G401.6 (cell line): ENCODE data around the gene PCDH9.

Experiments
- FAIRE-seq: peaks from 2 replicates; lab custom pipeline; 2012; peaks lifted over from hg19 to GRCh38; lab: Jason Lieb, UNC

PCDH9 gene

GRCh38 chr13:66745307-66745706, 484.8 kb downstream of the PCDH9 start:
- no peak for FAIRE-seq

DNA sequence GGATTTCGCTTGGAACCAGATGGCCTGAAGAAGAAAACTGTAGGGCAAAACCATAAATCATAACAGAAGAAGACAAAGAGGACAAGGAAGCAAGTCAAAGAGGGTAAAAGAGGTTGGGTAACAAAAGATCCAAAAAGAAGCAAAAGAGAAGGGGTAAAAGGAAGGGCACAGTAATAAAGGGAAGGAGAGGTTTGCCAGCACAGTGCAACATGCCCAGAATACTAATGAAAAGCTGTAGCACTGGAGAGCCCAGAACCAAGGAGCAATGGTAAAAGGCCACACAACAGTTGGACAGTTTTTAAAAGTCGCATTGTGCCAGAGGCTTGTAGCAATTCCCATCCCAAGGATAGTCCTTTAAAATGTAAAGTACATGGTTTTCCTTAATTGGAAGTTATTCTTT, 506.6 kb downstream of the PCDH9 start:
- FAIRE-seq: no peak

DNA sequence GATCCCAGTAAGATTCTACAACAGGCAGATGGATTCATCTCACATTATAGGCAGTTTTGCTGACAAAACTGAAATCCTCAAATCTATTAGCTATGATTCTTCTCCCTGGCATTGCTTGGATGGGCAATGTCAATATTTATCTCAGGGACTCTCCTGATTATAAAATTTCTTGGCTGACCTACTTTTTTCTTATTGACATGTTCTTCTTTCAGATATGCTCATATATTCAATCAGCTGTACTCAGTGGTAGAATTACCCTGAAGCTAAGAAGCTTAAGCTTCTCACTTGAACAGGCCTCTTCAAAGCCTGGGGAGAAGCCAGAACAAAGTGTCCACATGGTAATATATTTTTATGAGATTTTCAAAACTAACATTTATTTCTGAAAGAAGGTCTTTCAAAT, 513.6 kb downstream of the PCDH9 start:
- FAIRE-seq: no peak

- peak; percentile 23 for FAIRE-seq
Measured at GRCh38 chr13:66714795-66715194, 515.3 kb downstream of the PCDH9 start.

GRCh38 chr13:66704110-66704509, 526.0 kb downstream of the PCDH9 start:
- FAIRE-seq: no peak

- no peak for FAIRE-seq
Measured at GRCh38 chr13:66703597-66703996, 526.5 kb downstream of the PCDH9 start.

DNA sequence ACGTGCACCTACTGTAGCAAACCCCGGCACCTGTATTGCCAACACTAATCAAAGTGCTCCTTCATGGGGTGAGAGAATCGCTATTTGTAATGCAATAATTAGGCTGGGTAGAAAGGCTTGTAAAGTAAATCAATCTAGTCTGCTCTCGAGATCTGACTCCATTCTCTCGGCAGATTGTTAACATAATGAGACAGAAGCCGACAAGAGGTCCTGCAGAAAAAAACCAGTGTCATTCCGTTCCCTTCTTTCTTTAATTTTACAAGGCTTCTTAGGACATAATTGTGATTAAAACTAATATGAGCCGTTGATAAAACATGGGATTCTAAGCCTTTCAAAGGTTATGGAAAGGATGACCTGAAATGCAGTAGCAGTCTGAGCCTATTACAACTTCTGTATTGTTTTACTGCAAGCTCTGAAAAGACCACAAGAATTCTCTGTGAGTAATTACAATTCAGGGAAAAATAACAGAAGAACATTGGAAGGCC, 530.0 kb downstream of the PCDH9 start:
- FAIRE-seq: no peak

- no peak for FAIRE-seq
Measured at GRCh38 chr13:66693656-66694055, 536.5 kb downstream of the PCDH9 start.

GRCh38 chr13:66691149-66691548, 539.0 kb downstream of the PCDH9 start:
- FAIRE-seq: peak; percentile 13

DNA sequence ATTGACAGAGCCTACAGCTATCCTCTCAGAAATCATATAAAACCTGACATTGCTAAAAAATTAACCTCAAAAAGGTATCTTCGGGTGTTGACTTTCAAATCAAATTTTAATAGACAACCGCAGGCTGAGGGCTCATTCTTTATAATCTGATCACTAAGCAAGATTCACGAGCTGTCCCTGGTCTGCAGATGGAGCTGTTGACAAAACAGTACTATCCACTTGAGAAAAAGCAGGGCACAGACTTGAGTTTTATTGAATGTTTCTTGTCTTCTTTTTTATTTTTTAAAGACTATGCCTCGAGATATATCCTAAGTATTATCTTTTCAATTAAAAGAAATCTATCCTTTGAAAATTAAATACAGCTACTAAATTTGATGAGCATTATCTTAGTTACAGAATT, 540.5 kb downstream of the PCDH9 start:
- FAIRE-seq: no peak

DNA sequence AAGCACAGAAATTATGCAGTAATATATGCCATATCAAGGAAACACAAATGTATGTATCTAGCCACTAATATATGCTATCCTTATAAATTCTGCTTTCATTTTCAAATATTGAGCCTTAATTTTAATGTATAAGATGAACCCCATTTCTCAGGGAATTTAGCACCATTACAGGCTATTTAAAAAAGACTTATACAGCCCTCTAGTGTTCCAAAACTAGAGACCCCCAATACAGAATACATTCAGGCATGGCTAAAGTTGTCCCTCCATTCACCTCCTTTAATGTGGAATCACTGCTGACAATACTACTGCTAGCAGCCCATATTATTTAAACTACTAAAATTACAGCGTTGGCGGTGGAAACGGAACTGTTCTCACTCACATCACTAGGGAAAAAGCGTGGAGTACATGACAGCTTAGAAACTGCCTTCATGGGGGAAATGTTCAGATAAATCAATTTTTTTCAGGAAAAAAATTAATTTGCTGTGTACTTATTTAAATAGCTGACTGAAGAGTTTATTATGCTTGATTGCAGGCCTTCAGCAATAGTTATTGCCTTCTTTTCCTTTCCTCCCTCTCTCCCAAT, 541.0 kb downstream of the PCDH9 start:
- FAIRE-seq: no peak

- FAIRE-seq: no peak
Measured at GRCh38 chr13:66681403-66681802, 548.7 kb downstream of the PCDH9 start.

- no peak for FAIRE-seq
Measured at GRCh38 chr13:66680031-66680430, 550.1 kb downstream of the PCDH9 start.

DNA sequence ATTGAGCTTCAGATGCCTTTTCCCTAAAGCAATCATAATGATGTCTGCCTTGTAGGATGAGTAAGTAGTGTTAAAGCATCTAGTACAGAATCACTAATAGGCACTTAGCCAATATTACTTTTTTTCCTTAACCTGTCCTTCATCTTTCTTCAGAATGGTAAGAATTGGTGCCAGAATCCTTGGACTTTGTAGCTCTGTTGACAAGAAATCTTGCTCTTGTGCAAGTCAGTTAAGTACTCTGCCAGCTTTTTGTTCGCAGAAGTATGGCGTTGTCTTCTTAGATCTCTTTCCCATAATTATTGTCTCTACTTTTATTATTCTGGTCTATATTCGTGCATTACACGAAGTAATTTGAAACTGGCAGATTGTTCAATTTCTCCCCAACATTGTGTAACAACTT, 554.5 kb downstream of the PCDH9 start:
- no peak for FAIRE-seq

GRCh38 chr13:66673401-66673800, 556.7 kb downstream of the PCDH9 start:
- FAIRE-seq: no peak

GRCh38 chr13:66665991-66666390, 564.1 kb downstream of the PCDH9 start:
- no peak for FAIRE-seq

- no peak for FAIRE-seq
Measured at GRCh38 chr13:66663711-66664110, 566.4 kb downstream of the PCDH9 start.

DNA sequence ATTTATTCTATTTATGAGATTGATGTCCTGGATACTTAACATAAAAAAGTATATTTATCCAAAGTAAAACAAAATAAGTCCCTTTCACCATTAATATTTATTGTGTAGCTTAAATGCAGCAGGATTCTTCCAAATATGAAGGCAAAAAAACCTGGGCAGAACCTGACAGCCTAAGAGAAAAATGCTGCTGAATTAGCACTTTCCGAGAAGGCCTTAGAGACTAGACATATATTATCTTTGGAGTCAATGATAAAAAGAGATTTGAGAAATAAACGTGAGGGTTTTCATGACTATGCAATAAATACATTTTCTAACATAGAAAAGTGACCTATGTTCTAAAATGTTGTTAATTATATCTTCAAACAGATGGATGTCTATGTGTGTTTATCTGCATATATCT, 566.9 kb downstream of the PCDH9 start:
- FAIRE-seq: no peak

- no peak for FAIRE-seq
Measured at GRCh38 chr13:66661336-66661735, 568.8 kb downstream of the PCDH9 start.

DNA sequence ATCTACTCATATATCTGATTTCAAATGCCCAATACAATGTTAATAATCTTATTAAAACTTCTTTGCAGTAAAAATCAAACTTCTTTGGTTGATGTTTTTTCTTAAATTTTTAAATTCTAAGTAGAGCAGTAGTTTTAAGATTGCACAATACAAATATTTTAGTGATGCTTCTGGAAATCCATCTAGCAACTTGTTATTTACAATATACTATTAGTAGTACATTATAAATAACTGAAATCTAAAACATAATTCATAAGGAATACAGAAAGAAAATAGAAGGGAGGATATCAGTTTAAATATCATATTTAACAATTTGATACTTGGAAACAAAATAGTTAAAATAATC, 569.7 kb downstream of the PCDH9 start:
- no peak for FAIRE-seq

DNA sequence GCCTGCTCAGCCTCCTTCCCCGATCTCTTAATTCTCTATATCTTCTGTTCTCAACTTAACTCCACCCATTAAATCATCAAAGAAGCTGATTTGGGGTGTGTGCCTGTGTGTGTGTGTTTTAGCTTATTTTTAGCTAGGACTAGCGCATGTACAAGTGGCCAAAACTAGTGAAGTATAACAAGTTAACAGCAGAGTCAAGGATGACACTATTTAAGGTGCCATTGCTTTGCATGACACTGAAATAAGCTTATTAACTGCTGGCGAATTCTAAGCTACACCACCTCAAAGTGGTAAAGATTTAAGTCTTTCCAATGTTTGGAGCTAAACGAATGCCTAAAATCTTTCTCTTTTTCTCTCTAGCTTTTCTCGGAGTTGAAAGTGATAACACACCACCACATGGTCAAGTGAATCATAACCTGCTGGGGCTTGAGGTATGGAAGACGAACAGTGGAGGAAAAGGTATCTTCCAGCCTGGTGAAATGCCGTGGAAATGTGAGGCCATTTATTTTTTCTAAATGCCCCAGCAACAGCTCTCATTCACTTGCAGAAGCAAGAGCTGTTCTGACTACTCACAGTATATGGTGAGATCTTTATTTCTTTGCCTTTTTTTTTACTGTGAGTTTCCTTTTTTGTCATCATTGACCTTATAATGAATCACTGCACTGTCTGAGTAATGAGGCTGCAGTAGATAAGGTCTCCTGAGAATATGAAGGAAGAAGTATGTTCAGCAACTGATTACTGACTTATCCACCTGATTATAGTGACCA, 570.3 kb downstream of the PCDH9 start:
- FAIRE-seq: no peak

DNA sequence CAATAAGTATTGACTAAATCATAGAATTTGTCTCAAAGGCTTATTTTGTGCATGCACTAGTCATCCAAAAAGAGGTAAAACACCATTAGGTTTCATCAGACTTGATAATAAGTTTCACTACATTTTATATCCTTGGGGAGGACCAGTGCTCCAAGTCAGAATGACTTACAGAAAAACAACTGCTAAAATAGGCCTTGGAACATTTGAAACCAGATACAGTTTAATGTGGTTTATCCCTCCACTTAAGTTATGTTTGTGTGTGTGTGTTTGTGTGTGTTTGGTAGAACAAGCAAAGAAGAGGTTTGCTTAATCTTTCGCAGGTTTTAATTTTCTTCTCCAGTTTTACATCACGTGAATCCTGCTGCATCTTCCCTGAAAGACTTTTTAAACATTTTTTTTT, 570.9 kb downstream of the PCDH9 start:
- FAIRE-seq: no peak

DNA sequence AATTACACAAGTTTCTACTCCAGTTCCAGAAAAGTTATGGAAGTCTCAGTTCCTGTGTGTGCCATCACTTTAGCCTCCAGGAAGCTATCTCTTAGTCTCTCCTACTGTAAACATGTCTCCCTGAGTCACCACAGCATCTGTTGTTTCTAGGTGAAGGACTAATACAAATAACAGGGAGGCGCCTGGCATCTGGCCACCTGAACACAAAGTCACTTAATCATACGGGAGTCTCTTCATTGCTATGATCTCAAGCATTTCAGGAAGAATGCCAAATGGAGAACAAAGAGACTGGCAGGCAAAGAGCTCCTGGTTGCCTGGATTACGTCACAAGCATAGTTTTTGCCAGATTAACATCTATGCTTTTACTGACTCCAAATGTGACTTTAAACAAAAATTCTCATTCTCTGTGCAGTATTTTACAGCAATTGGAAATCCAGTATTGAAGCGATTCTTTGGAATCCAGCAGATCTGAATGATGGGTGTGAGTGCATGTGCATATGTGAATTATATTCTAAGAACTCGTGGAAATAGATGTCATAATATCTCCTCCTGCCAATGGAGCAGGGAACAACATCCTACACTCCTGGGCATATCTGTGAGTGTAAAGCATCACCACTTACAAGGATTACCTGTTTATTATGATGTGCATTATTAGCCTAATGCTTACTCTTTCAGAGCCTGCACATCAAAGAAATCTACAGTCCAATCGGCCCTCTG, 572.8 kb downstream of the PCDH9 start:
- FAIRE-seq: no peak
